ENCODE results near the gene SLC16A13.
"Not testable (repeated sequence)": the region's sequence is repeated elsewhere in the genome, so short reads cannot be mapped to it uniquely, and the experiment has no call there.

Gene SLC16A13

DNA sequence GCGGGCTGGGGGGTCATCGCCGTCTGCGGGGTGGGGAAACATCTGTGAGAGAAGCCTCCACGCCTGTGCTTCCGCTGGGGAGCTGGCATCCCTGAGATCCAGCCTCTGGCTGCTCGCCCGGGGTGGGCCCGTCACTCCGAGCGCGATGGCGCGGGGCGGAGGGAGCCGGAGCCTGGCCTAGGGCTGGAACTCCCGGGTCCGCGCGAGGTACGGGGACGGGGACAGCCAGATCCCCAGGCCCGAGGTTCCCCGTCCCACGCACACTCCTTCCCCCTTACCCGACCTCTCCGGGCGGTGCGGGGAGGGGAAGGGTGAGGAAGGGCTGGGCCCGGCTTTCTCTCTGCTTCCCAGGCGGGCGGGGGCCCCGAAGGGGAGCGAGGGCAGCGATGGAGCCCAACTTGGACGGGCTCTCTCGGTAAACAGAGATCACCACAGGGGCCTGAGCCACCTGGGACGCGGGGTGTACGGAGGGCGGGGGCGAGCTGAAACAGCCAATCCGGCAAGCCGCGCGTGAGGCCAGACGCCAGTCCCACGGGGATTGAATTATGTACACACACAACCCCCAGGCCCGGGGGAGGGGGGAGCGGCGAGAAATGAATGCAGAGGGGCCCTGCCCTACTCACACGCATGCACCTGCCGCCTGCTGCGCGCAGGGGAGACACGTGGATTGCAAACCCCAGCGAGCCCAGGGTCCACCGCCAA lies 7.8 kb downstream of the SLC16A13 start, which contains the start of gene SLC16A11:
Gene SLC16A11 (minus strand): TSS at position 596 of the 702 bp plus-strand sequence. CDS start 579 bp downstream, at position 17.
- peak; percentile 39 for DNase-seq
- H3K27me3 ChIP-seq: peaks cover 42% of the 10 kb centered on the region
- TF ChIP-seq, protein P1, sequence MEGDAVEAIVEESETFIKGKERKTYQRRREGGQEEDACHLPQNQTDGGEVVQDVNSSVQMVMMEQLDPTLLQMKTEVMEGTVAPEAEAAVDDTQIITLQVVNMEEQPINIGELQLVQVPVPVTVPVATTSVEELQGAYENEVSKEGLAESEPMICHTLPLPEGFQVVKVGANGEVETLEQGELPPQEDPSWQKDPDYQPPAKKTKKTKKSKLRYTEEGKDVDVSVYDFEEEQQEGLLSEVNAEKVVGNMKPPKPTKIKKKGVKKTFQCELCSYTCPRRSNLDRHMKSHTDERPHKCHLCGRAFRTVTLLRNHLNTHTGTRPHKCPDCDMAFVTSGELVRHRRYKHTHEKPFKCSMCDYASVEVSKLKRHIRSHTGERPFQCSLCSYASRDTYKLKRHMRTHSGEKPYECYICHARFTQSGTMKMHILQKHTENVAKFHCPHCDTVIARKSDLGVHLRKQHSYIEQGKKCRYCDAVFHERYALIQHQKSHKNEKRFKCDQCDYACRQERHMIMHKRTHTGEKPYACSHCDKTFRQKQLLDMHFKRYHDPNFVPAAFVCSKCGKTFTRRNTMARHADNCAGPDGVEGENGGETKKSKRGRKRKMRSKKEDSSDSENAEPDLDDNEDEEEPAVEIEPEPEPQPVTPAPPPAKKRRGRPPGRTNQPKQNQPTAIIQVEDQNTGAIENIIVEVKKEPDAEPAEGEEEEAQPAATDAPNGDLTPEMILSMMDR (IDR thresholded peaks at IDR 0.05; ENCODE audit: low read depth, low read length): no peak
- peak within 1 kb of the TSS; percentile 8 for H3K4me3 ChIP-seq (ENCODE audit: low read depth, low read length)
- H3K4me1 ChIP-seq: no peaks in the 10 kb centered on the region
- no peaks in the 10 kb centered on the region for H3K36me3 ChIP-seq
- H3K9me3 ChIP-seq: no peaks in the 10 kb centered on the region

DNA sequence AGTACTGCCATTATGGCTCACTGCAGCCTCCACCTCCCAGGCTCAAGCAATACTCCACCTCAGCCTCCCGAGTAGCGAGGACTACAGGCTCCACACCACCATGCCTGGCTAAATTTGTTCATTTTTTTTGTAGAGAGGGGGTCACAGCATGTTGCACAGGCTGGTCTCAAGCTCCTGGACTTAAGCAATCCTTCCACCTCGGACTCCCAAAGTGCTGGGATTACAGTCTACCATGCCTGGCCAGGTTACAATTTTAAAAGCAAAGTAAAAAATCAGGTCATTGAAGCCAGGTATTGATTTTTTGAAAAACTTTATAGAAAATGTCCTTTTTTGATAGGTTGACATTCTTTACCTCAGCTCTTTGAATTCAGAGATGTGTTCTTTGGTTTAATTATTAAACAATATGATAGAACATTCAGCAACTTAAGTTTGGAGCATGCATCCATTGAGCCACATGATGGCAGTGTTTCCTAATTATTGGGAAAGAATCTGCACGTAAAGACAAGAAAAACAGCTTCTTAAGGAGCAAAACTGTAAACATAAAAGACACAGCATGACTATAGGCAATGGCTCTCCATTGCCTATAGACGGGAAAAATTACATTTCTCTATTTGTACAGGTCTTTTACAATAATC lies 9.8 kb downstream of the SLC16A13 start:
- Histone ChIP-seq H3K4me1 (no peaks in the 10 kb centered on the region), H3K9me3 (no peaks in the 10 kb centered on the region), H3K36me3 (no peaks in the 10 kb centered on the region), H3K27me3 (peaks cover 42% of the 10 kb centered on the region), H3K4me3 (ENCODE audit: low read depth, low read length) (no peak overlapping the region)
- no peak for DNase-seq
- TF ChIP-seq, protein P1 (IDR thresholded peaks at IDR 0.05; ENCODE audit: low read depth, low read length): peak; percentile 64

DNA sequence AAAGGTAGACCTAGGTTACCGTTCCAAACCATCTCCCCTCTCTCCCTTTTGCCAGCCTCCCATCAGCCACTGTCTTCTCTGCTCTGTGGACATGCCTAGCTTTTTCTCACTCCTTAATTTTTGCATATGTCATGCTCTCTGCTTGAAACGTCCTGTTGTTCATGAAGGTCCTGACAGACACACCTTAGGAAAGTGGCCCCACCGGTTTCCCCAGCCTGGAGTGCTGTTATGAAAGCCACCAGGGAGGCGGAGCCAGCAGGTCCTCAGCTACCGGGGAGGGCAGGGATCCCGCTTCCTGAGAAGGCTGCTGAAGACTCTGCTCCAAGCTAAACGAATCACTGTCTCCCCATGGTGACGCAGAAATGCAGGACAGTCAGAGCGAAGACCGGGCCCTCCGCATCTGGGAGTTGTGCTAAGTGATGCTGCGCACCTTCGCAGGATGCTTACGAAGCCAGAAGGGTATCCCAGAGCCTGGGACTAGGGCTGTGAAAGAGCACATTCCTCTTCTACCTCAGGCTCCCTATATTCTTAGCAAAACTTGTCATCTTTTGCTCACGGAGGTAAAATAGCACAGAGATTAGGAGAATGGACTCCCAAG lies 10.4 kb downstream of the SLC16A13 start:
- Histone ChIP-seq H3K36me3 (no peaks in the 10 kb centered on the region), H3K4me1 (no peaks in the 10 kb centered on the region), H3K27me3 (peaks cover 42% of the 10 kb centered on the region), H3K4me3 (ENCODE audit: low read depth, low read length) (no peak overlapping the region), H3K9me3 (no peaks in the 10 kb centered on the region)
- TF ChIP-seq, protein P1 (IDR thresholded peaks at IDR 0.05; ENCODE audit: low read depth, low read length): no peak
- DNase-seq: no peak

DNA sequence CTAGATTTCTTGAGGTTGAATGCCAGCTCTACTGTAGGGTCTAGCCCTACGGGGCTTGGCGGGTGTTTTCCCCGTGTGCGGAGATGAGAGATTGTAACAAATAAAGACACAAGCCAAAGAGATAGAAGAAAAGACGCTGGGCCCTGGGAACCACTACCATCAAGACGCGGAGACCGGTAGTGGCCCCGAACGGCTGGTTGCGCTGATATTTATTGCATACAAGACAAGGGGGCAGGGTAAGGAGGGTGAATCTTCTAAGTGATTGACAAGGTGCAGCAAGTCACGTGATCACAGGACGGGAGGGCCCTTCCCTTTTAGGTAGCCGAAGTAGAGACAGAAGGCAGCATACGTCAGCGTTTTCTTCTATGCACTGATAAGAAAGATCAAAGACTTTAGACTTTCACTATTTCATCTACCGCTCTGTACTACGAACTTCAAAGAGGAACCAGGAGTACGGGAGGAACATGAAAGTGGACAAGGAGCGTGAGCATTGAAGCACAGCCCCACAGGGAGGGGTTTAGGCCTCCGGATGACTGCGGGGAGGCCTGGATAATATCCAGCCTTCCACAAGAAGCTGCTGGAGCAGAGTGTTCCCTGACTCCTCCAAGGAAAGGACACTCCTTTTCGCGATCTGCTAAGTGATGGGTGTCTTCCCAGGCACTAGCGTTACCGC lies 11.0 kb downstream of the SLC16A13 start:
- H3K9me3 ChIP-seq; H3K36me3 ChIP-seq; DNase-seq; H3K4me1 ChIP-seq; H3K4me3 ChIP-seq (ENCODE audit: low read depth, low read length): not testable (repeated sequence)
- peaks cover 42% of the 10 kb centered on the region for H3K27me3 ChIP-seq

DNA sequence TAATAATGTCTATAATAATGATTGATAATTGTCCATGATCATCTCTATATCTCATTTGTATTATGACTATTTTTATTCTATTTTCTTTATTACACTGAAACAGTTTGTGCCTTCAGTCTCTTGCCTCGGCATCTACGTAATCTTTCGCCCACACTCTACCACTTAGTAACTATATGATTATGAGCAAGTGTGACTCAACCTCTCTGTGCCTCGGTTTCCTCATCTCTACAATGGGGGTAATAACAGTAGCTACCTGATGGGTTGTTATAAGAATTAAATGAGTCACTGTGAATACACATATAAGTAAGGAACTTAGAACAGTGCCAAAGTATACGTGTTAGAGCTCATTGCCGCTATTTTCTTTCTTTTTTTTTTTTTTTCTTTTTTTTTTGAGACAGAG lies 11.8 kb downstream of the SLC16A13 start:
- DNase-seq: no peak
- H3K4me3 ChIP-seq (ENCODE audit: low read depth, low read length): no peak overlapping the region
- TF ChIP-seq, protein P1 (IDR thresholded peaks at IDR 0.05; ENCODE audit: low read depth, low read length): no peak
- peaks cover 36% of the 10 kb centered on the region for H3K27me3 ChIP-seq
- H3K36me3 ChIP-seq: no peaks in the 10 kb centered on the region
- H3K4me1 ChIP-seq: no peaks in the 10 kb centered on the region
- no peaks in the 10 kb centered on the region for H3K9me3 ChIP-seq

DNA sequence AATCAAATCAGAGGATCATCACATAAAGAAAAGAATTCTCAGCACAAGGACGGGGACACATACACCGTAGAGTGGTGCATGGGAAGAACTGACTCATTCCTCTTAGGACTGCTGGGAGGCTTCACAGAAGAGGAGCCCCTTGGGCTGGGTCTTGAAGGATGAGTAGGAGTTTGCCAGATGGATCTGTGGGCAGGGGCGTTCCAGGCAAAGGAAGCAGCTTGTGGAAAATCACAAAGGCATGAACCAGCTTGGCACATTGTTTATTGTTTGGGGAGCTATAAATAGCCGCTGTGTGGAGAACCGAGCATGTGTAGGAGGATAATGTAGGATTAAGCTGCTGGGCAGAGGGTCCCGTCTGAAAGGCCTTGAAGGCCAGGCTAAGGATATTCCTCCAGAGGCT lies 13.2 kb downstream of the SLC16A13 start:
- no peaks in the 10 kb centered on the region for H3K9me3 ChIP-seq
- DNase-seq: no peak

DNA sequence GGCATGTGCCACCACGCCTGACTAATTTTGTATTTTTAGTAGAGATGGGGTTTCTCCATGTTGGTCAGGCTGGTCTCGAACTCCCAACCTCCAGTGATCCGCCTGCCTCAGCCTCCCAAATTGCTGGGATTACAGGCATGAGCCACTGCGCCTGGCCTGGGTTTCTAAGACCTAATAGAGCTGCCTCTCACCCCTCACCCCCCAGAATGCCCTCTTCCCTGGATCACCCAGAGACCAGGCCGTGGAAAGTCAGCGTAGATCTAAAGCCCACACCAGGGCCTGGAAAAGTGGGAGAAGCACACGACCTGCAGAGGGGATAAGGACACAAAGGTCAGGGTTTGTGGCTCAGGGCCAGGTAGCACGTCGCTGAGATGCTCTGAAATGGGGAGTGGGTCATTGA lies 14.8 kb downstream of the SLC16A13 start:
- peaks cover 15% of the 10 kb centered on the region for H3K27me3 ChIP-seq
- not testable (repeated sequence) for H3K4me1 ChIP-seq; H3K9me3 ChIP-seq; H3K36me3 ChIP-seq; H3K4me3 ChIP-seq (ENCODE audit: low read depth, low read length); DNase-seq

More for the DNA sequence above, 13.2 kb downstream of the SLC16A13 start:
- no peaks in the 10 kb centered on the region for H3K4me1 ChIP-seq
- H3K4me3 ChIP-seq (ENCODE audit: low read depth, low read length): no peak overlapping the region
- TF ChIP-seq, protein P1 (IDR thresholded peaks at IDR 0.05; ENCODE audit: low read depth, low read length): no peak
- peaks cover 22% of the 10 kb centered on the region for H3K27me3 ChIP-seq
- no peaks in the 10 kb centered on the region for H3K36me3 ChIP-seq

All from BE2C (cell line).